PFSK-1 (cell line): ENCODE results near the gene PLEKHG2.

Source experiments
- FOXP2 ChIP-seq: optimal IDR thresholded peaks from 2 replicates; pipeline ENCODE3; 2011; ENCODE audit warnings: borderline replicate concordance, control low read depth, inconsistent platforms; ENCODE audit not compliant: insufficient read depth; ENCODE audit errors: extremely low read length, extremely low read depth
- POLR2AphosphoS5 ChIP-seq: IDR thresholded peaks from 2 replicates; pipeline ENCODE4 v1.6.1; 2012; ENCODE audit warnings: low read depth, mild to moderate bottlenecking, control low read depth, low read length, moderate library complexity
- SIN3A ChIP-seq: IDR thresholded peaks from 2 replicates; pipeline ENCODE4 v1.6.1; 2012; ENCODE audit warnings: mild to moderate bottlenecking, low read length, moderate library complexity, borderline replicate concordance; ENCODE audit not compliant: insufficient read depth
- TAF1 ChIP-seq: IDR thresholded peaks from 2 replicates; pipeline ENCODE4 v1.6.1; 2012; ENCODE audit warnings: low read length, control low read depth, borderline replicate concordance; ENCODE audit not compliant: insufficient read depth
- TF ChIP-seq, protein P1 (sequence below), 2 experiments: IDR thresholded peaks; 2 replicates each; pipeline versions ENCODE4 v1.6.1 to v1.8.0; 2011 to 2012; ENCODE audit warnings: low read depth in 2 of 2, low read length in 2 of 2, control low read depth in 1 of 2, inconsistent platforms in 1 of 2, mild to moderate bottlenecking in 1 of 2, moderate library complexity in 1 of 2; ENCODE audit not compliant: insufficient read depth in 1 of 2

Gene PLEKHG2

DNA sequence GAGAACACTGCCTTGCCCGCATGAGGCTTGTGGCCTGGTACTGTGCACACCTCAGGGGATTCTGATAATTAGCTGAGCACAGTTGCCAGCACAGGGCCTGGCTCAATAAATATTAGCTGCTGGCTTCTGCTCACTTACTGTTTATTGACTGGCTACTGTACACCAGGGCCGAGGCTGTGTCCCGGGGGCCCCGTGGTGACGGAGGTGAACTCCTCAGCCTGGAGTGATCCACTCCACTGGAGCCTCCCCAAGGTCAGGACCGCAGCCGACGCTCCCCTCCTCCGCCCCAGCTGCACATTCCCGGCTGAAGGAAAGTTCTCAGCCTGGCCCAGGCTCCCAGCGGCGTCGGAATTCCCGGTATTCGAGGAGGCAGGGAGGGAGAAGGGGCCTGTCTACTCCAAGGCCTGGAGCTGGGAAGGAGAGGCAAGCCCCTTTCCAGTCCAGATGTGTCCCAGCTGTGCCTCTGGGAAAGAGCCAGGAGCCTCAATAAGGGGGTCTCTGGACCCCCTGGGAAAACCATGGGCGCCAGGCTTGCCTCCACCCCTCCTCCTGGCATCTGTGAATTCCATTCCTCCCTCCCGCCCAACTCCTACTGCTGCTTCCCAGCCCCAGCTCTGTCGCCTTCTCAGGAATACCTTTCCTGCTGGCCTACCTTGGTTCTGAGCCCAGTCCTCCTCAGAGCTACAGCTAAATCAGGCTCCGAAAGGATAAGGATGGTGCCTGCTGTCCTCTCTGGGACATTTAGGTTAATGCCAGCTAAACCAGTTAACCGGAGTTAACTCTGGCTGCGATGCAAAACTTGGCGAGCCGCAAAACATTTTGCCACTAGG, 16.0 kb downstream of the PLEKHG2 start:
- TF ChIP-seq POLR2AphosphoS5 (no peak), FOXP2 (peak; percentile 60), SIN3A (no peak)
- TF ChIP-seq, protein P1, sequence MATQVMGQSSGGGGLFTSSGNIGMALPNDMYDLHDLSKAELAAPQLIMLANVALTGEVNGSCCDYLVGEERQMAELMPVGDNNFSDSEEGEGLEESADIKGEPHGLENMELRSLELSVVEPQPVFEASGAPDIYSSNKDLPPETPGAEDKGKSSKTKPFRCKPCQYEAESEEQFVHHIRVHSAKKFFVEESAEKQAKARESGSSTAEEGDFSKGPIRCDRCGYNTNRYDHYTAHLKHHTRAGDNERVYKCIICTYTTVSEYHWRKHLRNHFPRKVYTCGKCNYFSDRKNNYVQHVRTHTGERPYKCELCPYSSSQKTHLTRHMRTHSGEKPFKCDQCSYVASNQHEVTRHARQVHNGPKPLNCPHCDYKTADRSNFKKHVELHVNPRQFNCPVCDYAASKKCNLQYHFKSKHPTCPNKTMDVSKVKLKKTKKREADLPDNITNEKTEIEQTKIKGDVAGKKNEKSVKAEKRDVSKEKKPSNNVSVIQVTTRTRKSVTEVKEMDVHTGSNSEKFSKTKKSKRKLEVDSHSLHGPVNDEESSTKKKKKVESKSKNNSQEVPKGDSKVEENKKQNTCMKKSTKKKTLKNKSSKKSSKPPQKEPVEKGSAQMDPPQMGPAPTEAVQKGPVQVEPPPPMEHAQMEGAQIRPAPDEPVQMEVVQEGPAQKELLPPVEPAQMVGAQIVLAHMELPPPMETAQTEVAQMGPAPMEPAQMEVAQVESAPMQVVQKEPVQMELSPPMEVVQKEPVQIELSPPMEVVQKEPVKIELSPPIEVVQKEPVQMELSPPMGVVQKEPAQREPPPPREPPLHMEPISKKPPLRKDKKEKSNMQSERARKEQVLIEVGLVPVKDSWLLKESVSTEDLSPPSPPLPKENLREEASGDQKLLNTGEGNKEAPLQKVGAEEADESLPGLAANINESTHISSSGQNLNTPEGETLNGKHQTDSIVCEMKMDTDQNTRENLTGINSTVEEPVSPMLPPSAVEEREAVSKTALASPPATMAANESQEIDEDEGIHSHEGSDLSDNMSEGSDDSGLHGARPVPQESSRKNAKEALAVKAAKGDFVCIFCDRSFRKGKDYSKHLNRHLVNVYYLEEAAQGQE (IDR thresholded peaks at IDR 0.05; ENCODE audit: insufficient read depth in 1 of 2, low read depth in 2 of 2, low read length in 2 of 2): no peak

DNA sequence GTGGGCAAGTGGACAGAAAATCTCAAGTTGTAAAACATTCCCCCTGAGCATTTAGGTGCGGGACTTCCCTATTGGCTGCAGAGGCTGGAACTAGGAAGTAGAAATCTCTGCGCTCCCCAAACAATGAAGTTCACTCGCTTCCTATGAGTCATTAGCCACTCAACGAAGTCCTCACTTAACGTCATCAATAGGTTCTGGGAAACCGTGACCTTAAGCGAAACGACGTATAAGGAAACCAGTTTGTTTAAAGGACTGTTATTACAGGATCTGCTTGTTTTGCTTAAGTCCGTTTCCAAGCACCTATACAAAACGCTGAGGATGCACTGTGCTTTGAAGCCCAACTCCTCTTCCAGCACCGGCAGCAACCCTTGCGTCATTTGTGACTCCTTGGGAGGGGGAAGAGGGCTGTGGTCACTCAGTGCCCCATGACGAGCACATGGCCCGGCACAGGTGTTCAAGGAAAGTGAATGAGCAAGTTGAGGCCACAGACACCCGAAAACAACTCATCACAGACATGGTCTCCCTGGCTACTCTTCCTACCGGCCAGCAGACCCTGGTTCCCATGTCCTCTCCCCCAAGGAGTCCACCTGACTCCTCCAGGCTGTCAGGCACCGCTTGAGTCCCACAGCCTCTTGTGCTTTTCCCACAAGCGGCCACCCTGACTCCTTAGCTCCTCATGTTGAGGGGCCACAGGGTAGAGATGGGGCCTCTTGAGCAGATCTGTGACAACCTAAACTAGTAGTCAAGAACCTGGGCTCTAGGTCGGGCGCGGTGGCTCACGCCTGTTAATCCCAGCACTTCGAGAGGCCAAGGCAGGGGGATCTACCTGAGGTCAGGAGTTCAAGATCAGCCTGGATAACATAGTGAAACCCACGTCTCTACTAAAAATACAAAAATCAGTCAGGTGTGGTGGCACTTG, 18.5 kb downstream of the PLEKHG2 start:
- TF ChIP-seq POLR2AphosphoS5 (peak; percentile 55), FOXP2 (peak; percentile 88)
- TF ChIP-seq, protein P1 (IDR thresholded peaks at IDR 0.05; ENCODE audit: insufficient read depth in 1 of 2, low read depth in 2 of 2, low read length in 2 of 2): no peak

DNA sequence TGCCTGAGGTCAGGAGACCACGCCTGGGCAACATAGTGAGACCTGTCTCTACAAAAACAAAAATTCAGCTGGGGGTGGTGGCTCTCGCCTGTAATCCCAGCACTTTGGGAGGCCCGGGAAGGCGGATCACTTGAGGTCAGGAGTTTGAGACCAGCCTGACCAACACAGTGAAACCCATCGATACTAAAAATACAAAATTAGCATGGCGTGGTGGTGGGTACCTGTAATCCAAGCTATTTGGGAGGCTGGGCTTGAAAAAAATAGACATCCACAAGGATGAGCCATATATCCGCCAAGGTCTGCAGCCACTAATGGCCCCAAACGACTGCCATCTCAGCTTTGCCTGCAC, 20.2 kb downstream of the PLEKHG2 start:
- TF ChIP-seq POLR2AphosphoS5 (no peak), SIN3A (no peak), FOXP2 (no peak), TAF1 (no peak)
- TF ChIP-seq, protein P1 (IDR thresholded peaks at IDR 0.05; ENCODE audit: insufficient read depth in 1 of 2, low read depth in 2 of 2, low read length in 2 of 2): no peak

DNA sequence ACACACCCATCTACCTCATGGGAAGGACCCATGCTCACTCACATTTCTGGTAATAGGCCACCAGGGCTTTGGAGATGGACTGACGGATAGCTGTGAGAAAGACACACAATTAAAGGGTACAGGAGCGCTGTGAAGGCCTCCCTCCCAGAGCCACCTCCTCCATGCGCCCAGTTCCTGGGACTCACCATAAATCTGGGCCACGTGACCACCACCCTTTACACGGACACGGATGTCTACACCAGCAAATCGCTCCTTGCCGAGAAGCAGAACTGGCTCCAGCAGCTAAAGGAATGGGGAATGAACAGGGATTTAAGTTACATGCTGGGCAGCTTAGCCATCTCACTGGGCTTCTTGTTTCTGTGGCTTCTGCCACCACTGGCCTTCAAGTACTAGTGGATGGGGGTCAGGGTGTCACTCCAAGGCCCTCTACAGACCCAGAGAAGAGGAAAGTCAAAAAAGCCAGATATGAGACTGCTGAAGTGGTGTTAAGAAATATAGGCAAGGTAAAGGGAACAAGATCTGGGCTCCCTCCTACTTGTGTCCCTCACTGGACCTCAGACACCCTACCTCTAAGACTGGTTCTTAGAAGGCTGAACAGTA, 21.1 kb downstream of the PLEKHG2 start:
- no peak for TF ChIP-seq SIN3A
- no peak for TF ChIP-seq FOXP2
- TF ChIP-seq, protein P1 (IDR thresholded peaks at IDR 0.05; ENCODE audit: insufficient read depth in 1 of 2, low read depth in 2 of 2, low read length in 2 of 2): no peak
- no peak for TF ChIP-seq TAF1
- TF ChIP-seq POLR2AphosphoS5: no peak
